ACC112 (cell line): ENCODE measurements around the gene GGA2.

ENCODE experiments used
- H2AFZ ChIP-seq: fragments of 200-600 bp; sonication (generic); one replicate; pipeline ENCODE4 v1.6.0; 2017; ENCODE audit warnings: antibody characterized with exemption, low read length; ENCODE audit not compliant: unreplicated experiment
- H3K27ac ChIP-seq: fragments of 200-600 bp; sonication (generic); 2 replicates; pipeline ENCODE4 v1.5.1; 2014; ENCODE audit warnings: low read depth, mild to moderate bottlenecking, antibody characterized with exemption, low read length, moderate library complexity
- H3K27me3 ChIP-seq: fragments of 200-600 bp; sonication (generic); 2 replicates; pipeline ENCODE4 v1.6.1; 2014; ENCODE audit warnings: mild to moderate bottlenecking, antibody characterized with exemption, low read length, moderate library complexity, mixed read lengths; ENCODE audit not compliant: insufficient read depth
- H3K36me3 ChIP-seq: fragments of 200-600 bp; sonication (generic); 2 replicates; pipeline ENCODE4 v1.6.1; 2016; ENCODE audit warnings: mild to moderate bottlenecking, antibody characterized with exemption, low read length, moderate library complexity, mixed read lengths; ENCODE audit not compliant: insufficient read depth
- H3K4me1 ChIP-seq: fragments of 200-600 bp; sonication (generic); one replicate; pipeline ENCODE4 v1.6.1; 2016; ENCODE audit warnings: low read length, mixed read lengths; ENCODE audit not compliant: insufficient read depth, unreplicated experiment, control insufficient read depth
- H3K4me3 ChIP-seq: fragments of 200-600 bp; sonication (generic); 2 replicates; pipeline ENCODE4 v1.5.1; 2014; ENCODE audit warnings: mild to moderate bottlenecking, low read depth, low read length
- H3K79me2 ChIP-seq: fragments of 200-600 bp; sonication (generic); one replicate; pipeline ENCODE4 v1.6.0; 2016; ENCODE audit warnings: low read length; ENCODE audit not compliant: control insufficient read depth, unreplicated experiment, insufficient read depth

The GGA2 gene

GRCh38 chr16:23416816-23417215 is 93.5 kb downstream of the GGA2 start:
- Histone ChIP-seq H3K27me3 (no peaks in the 10 kb centered on the region), H2AFZ (no peak overlapping the region), H3K27ac (no peak overlapping the region), H3K79me2 (no peaks in the 10 kb centered on the region), H3K36me3 (peaks cover 16% of the 10 kb centered on the region; the same call in 1 of the 2 replicates), H3K4me1 (peaks cover under 1% of the 10 kb centered on the region), H3K4me3 (no peak overlapping the region)

- Histone ChIP-seq H3K79me2 (no peaks in the 10 kb centered on the region), H3K4me1 (no peaks in the 10 kb centered on the region), H3K36me3 (peaks cover 16% of the 10 kb centered on the region; the same call in 1 of the 2 replicates), H3K4me3 (no peak overlapping the region), H3K27ac (no peak overlapping the region), H3K27me3 (no peaks in the 10 kb centered on the region), H2AFZ (no peak overlapping the region)
These were observed 95.6 kb downstream of the GGA2 start for GRCh38 chr16:23414731-23415130.
